Tibial nerve (tissue), 4 donors: Measurements from ENCODE around the gene PCLO. TPM values are rescaled to one million over a fixed set of nuclear protein-coding genes. Genes with fewer than 3 reads are reported as not detected.

Experiments used
- DNase-seq, 2 donors: peaks; one replicate each; pipeline ENCODE4 v3.0.0-alpha.2; 2019; ENCODE audit warnings: low spot score in 2 of 2
- H3K27ac ChIP-seq, 4 donors: fragments of 200-600 bp; sonication (generic) in 3 of 4; one replicate each; pipeline ENCODE4 v1.5.1; 2017 to 2019; ENCODE audit warnings: mild to moderate bottlenecking in 1 of 4
- H3K27me3 ChIP-seq, 2 donors: fragments of 200-600 bp; sonication (generic) in 1 of 2; one replicate each; pipeline versions ENCODE4 v1.5.1 to v1.6.0; 2017 to 2019
- H3K36me3 ChIP-seq, 3 donors: fragments of 200-600 bp; sonication (generic); one replicate each; pipeline ENCODE4 v1.5.1; 2018 to 2019
- H3K4me1 ChIP-seq, 4 donors: fragments of 200-600 bp; sonication (generic) in 3 of 4; one replicate each; pipeline ENCODE4 v1.5.1; 2017 to 2019
- H3K4me3 ChIP-seq, 4 donors: fragments of 200-600 bp; sonication (generic) in 3 of 4; one replicate each; pipeline ENCODE4 v1.5.1; 2017 to 2019; ENCODE audit warnings: mild to moderate bottlenecking in 1 of 4, moderate library complexity in 1 of 4
- H3K9me3 ChIP-seq, 4 donors: fragments of 200-600 bp; sonication (generic) in 3 of 4; one replicate each; pipeline ENCODE4 v1.5.1; 2017 to 2019
- CTCF ChIP-seq, 5 experiments: fragments of 200-600 bp in 3 of 5; fragments of 450-650 bp in 2 of 5; sonication (generic) in 3 of 5; IDR thresholded peaks; one replicate each; pipeline ENCODE4 v1.5.1; 2016 to 2019; ENCODE audit warnings: antibody characterized with exemption in 5 of 5, mild to moderate bottlenecking in 3 of 5, moderate library complexity in 2 of 5
- EP300 ChIP-seq, 2 donors: sonication (generic); formaldehyde crosslinking; IDR thresholded peaks; one replicate each; pipeline ENCODE4 v1.6.1; 2017; ENCODE audit warnings: antibody characterized with exemption in 2 of 2, mild to moderate bottlenecking in 1 of 2
- POLR2A ChIP-seq, 2 donors: fragments of 450-650 bp; IDR thresholded peaks; one replicate each; pipeline ENCODE4 v1.6.1; 2017; ENCODE audit warnings: antibody characterized with exemption in 2 of 2, mild to moderate bottlenecking in 2 of 2, moderate library complexity in 2 of 2
- WGBS, 2 donors: methylation state at CpG; one replicate each; pipeline ENCODE4 v1.1.5; 2018; 5-methylcytosine and 5-hydroxymethylcytosine counted together
- total RNA-seq, 4 donors: library from RNA; depleted of rRNA; stranded (reverse); fragments of >200 nt; gene quantifications; one replicate each; pipeline ENCODE4 v1.1.0, GENCODE V29; 2016

PCLO gene
- total RNA-seq, 4 donors from 2014 or later, result under 0.01 to 0.78 (median 0.52) TPM

GRCh38 chr7:82945480-82945879 lies 217.2 kb downstream of the PCLO start:
- TF ChIP-seq POLR2A (IDR thresholded peaks at IDR 0.05), result no peak
- TF ChIP-seq CTCF (IDR thresholded peaks at IDR 0.05), result no peak
- TF ChIP-seq EP300 (IDR thresholded peaks at IDR 0.05), result no peak
- no peak overlapping the region for H3K4me3 ChIP-seq
- H3K4me1 ChIP-seq, result no peaks in the 10 kb centered on the region
- no peak overlapping the region for H3K27ac ChIP-seq
- no peaks in the 10 kb centered on the region for H3K36me3 ChIP-seq
- DNase-seq, result no peak
- H3K9me3 ChIP-seq, result no peaks in the 10 kb centered on the region
- WGBS, 2 donors, result 77 to 82% methylated on average over 3 of the region's 3 CpGs
- no peaks in the 10 kb centered on the region for H3K27me3 ChIP-seq

- 65 to 66% methylated on average over 4 of the region's 4 CpGs for WGBS, 2 donors
- DNase-seq, result no peak
- Histone ChIP-seq H3K9me3 (no peaks in the 10 kb centered on the region), H3K4me3 (no peak overlapping the region), H3K27me3 (no peaks in the 10 kb centered on the region), H3K36me3 (no peaks in the 10 kb centered on the region), H3K4me1 (no peaks in the 10 kb centered on the region), H3K27ac (no peak overlapping the region)
- TF ChIP-seq EP300 (IDR thresholded peaks at IDR 0.05), result no peak
- no peak for TF ChIP-seq POLR2A (IDR thresholded peaks at IDR 0.05)
- no peak for TF ChIP-seq CTCF (IDR thresholded peaks at IDR 0.05)
Measured at GRCh38 chr7:82945056-82945455, 217.6 kb downstream of the PCLO start.

- H3K4me1 ChIP-seq, result no peaks in the 10 kb centered on the region
- no peak overlapping the region for H3K4me3 ChIP-seq
- H3K9me3 ChIP-seq, result no peaks in the 10 kb centered on the region
- no peak for TF ChIP-seq EP300 (IDR thresholded peaks at IDR 0.05)
- no peak for TF ChIP-seq CTCF (IDR thresholded peaks at IDR 0.05)
- no peak for TF ChIP-seq POLR2A (IDR thresholded peaks at IDR 0.05)
- no peaks in the 10 kb centered on the region for H3K36me3 ChIP-seq
- no peak for DNase-seq
- H3K27me3 ChIP-seq, result no peaks in the 10 kb centered on the region
- 85 to 92% methylated on average over 1 of the region's 1 CpG for WGBS, 2 donors
- H3K27ac ChIP-seq, result no peak overlapping the region
Measured at GRCh38 chr7:82932516-82932915, 230.2 kb downstream of the PCLO start.

- Histone ChIP-seq H3K27me3 (no peaks in the 10 kb centered on the region), H3K4me3 (no peak overlapping the region), H3K9me3 (no peaks in the 10 kb centered on the region), H3K27ac (no peak overlapping the region), H3K36me3 (no peaks in the 10 kb centered on the region), H3K4me1 (no peaks in the 10 kb centered on the region)
- 86 to 90% methylated on average over 2 of the region's 2 CpGs for WGBS, 2 donors
- DNase-seq, result no peak
- TF ChIP-seq POLR2A (IDR thresholded peaks at IDR 0.05) (no peak), CTCF (IDR thresholded peaks at IDR 0.05) (no peak), EP300 (IDR thresholded peaks at IDR 0.05) (no peak)
Measured at GRCh38 chr7:82926477-82926876, 236.2 kb downstream of the PCLO start.

GRCh38 chr7:82925331-82925730 lies 237.4 kb downstream of the PCLO start:
- Histone ChIP-seq H3K4me1 (no peaks in the 10 kb centered on the region), H3K36me3 (no peaks in the 10 kb centered on the region), H3K9me3 (no peaks in the 10 kb centered on the region), H3K27me3 (no peaks in the 10 kb centered on the region), H3K27ac (no peak overlapping the region), H3K4me3 (no peak overlapping the region)
- no peak for DNase-seq
- no peak for TF ChIP-seq POLR2A (IDR thresholded peaks at IDR 0.05)
- no peak for TF ChIP-seq CTCF (IDR thresholded peaks at IDR 0.05)
- TF ChIP-seq EP300 (IDR thresholded peaks at IDR 0.05), result no peak
